Superior temporal gyrus (tissue), 1 donor: Measurements from ENCODE around the gene LRRC74B.
A peak's percentile ranks its signal among the peaks of the same experiment; 100 is the strongest.

Experiments
- DNase-seq: peaks from one replicate; pipeline ENCODE4 v3.0.0-alpha.2; 2016; ENCODE audit errors: extremely low spot score

LRRC74B gene

GRCh38 chr22:21102659-21103267 lies 57.0 kb downstream of the LRRC74B start:
- DNase-seq, result peak; percentile 80

DNA sequence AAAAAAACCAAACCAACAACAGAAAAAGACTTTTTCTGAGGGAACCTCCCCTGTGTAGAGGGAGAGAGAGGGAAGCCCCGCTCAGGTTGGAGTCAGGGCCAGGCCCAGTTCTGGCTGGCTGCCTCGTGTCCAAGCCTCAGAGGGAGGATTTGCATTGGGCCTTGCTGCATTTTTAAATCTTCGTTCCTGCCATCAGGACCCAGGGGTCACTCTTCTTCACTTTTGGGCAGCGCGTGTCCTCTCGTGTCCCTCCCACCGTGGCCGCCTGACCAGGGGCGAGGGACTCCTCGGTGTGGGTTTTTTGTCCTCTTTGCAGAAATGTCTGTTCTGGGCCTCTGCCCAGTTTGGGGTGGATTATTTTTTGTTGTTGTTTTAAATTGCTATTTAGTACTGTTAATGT lies 57.9 kb downstream of the LRRC74B start:
- no peak for DNase-seq

DNA sequence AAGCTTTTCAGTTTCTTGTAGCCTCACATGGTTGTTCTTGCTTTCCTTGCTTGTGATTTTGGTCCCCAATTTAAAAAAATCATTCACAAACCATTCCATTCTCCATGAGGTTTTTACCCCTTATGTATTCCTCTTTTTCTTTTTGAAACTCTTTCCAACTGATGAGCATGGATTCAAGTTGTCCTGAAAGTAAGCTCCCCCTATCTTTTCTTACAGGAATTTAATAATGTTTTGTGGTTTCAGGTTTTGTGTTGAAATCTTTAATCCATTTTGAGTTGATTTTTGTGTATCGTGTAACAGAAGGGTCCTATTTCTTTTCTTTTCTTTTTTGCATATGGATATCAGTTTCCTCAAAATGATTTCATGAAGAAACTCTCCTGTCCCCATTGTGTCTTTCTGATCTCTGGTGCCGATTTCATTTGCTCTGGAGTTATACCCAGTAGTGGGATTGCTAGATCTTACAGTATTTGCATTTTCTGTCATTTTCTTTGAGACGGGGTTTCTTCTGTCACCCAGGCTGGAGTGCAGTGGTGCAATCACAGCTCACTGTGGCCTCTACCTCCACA lies 58.5 kb downstream of the LRRC74B start:
- DNase-seq, result no peak

- DNase-seq, result no peak
These were observed 59.5 kb downstream of the LRRC74B start for GRCh38 chr22:21105294-21105693.

DNA sequence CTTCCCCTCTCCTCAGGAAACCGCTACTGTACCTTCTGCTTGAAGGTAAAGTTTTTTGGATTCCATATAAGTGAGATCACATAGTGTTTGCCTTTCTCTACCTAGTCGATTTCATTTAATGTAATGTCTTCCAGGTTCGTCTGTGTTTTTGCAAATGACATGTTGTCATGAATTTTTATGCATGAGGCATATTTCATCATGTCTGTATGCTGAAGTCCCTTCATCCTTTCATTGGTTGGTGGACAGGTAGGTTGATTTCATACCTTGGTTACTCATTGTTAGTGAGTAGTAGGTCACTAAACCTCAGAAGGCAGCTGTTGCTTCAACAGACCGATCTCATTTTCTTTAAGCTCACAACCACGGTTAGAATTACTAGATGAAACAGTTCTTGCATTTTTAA lies 60.3 kb downstream of the LRRC74B start:
- no peak for DNase-seq

DNA sequence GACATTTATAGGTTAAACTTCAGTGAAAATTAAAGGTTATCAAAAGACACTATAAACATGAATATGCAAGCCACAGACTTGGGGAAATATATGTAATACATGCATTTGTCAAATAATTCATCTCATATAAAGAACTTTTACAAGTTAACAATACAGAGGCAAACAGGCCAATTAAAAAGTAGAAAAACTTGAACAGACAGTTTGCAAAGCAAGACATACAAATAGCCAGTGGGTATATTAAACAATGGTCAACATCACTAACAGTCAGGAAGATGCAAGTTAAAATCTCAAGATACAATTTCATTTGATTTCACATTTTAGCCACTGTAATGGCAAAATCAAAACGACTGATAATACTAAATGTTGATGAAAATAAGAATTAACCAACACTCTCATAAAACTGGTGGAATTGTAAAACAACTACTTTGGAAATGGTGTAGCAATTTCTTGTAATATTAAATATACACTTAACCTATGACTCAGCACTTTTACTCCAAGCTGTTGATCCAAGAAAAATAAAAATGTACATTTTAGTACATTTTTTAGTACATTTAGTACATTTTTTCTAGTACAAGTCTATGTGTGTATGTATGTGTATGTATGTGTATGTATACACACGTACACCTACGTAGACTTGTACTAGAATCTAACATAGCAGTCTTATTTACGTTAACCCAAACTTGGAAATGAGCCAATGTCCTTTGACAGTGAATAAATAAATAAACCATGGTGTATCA lies 62.8 kb downstream of the LRRC74B start:
- no peak for DNase-seq
